GM12801 (cell line): ENCODE results near the gene ATOX1.

ENCODE experiments used
- CTCF ChIP-seq: IDR thresholded peaks from one replicate; pipeline ENCODE4 v1.5.1; 2011; ENCODE audit warnings: control low read depth; ENCODE audit not compliant: insufficient read length; ENCODE audit errors: extremely low read depth

Gene ATOX1

GRCh38 chr5:151700296-151700695 is 58.1 kb downstream of the ATOX1 start:
- no peak for TF ChIP-seq CTCF

GRCh38 chr5:151699071-151699901 is 59.1 kb downstream of the ATOX1 start:
- no peak for TF ChIP-seq CTCF

GRCh38 chr5:151697452-151697851 is 61.0 kb downstream of the ATOX1 start:
- no peak for TF ChIP-seq CTCF

GRCh38 chr5:151696470-151697061 is 61.9 kb downstream of the ATOX1 start:
- TF ChIP-seq CTCF, result no peak

- TF ChIP-seq CTCF, result no peak
Measured at GRCh38 chr5:151695464-151695863, 63.0 kb downstream of the ATOX1 start.

GRCh38 chr5:151694035-151694485 is 64.4 kb downstream of the ATOX1 start:
- TF ChIP-seq CTCF, result no peak
